Left ventricle myocardium inferior (tissue), 1 donor: ENCODE measurements around the gene OGFOD1. TPM values are rescaled to one million over a fixed set of nuclear protein-coding genes. Genes with fewer than 3 reads are reported as not detected.

Experiments used
- DNase-seq: peaks from one replicate; pipeline ENCODE4 v3.0.0-alpha.2; 2020
- H3K27ac ChIP-seq: fragments of 200-600 bp; replicated peaks from 2 replicates; pipeline ENCODE4 v1.8.0; 2021
- H3K27me3 ChIP-seq: fragments of 200-600 bp; 2 replicates; pipeline ENCODE4 v1.8.0; 2021; ENCODE audit warnings: low read depth
- H3K36me3 ChIP-seq: fragments of 200-600 bp; 2 replicates; pipeline ENCODE4 v1.8.0; 2021
- H3K4me1 ChIP-seq: fragments of 200-600 bp; 2 replicates; pipeline ENCODE4 v1.8.0; 2021
- H3K4me3 ChIP-seq: fragments of 200-600 bp; 2 replicates; pipeline ENCODE4 v1.8.0; 2021; ENCODE audit warnings: mild to moderate bottlenecking, moderate library complexity
- H3K9me3 ChIP-seq: fragments of 200-600 bp; replicated peaks from 2 replicates; pipeline ENCODE4 v1.8.0; 2021
- CTCF ChIP-seq: fragments of 200-600 bp; IDR thresholded peaks from 2 replicates; pipeline ENCODE4 v1.8.0; 2021; ENCODE audit warnings: antibody characterized with exemption, mild to moderate bottlenecking, borderline replicate concordance
- intact Hi-C: fragments of 100-400 bp; cut with micrococcal nuclease; formaldehyde crosslinking; loops from one replicate; pipeline ENCODE4 v1.11.0; 2022
- total RNA-seq: library from RNA; stranded (reverse); fragmentation: NEBNext Ultra II Directional; extraction: Animal tissue kit (Norgen Biotek cat#: 25700); gene quantifications from one replicate; pipeline ENCODE4 v1.2.1, GENCODE V29; 2021
- donor health status: DM: no; HTN: yes; CAD: no; lungs with severe emphysema.

Gene OGFOD1
- total RNA-seq, 1 donor from 2014 or later: 35.4 TPM

- intact Hi-C loops: no loop called here
- H3K9me3 ChIP-seq: no peaks in the 10 kb centered on the region
- H3K27me3 ChIP-seq: no peaks in the 10 kb centered on the region
- DNase-seq: no peak
- H3K4me3 ChIP-seq: no peak overlapping the region
- no peaks in the 10 kb centered on the region for H3K36me3 ChIP-seq
- no peak overlapping the region for H3K27ac ChIP-seq
- peaks cover 52% of the 10 kb centered on the region for H3K4me1 ChIP-seq
- no peak for TF ChIP-seq CTCF
Observed at GRCh38 chr16:56419740-56420548, 31.4 kb upstream of the OGFOD1 start.

GRCh38 chr16:56420613-56421012 lies 30.7 kb upstream of the OGFOD1 start:
- Histone ChIP-seq H3K36me3 (no peaks in the 10 kb centered on the region), H3K4me1 (peaks cover 47% of the 10 kb centered on the region), H3K4me3 (no peak overlapping the region), H3K9me3 (no peaks in the 10 kb centered on the region), H3K27ac (no peak overlapping the region), H3K27me3 (no peaks in the 10 kb centered on the region)
- intact Hi-C loops: no loop called here
- no peak for TF ChIP-seq CTCF
- no peak for DNase-seq

GRCh38 chr16:56421313-56421712 lies 30.0 kb upstream of the OGFOD1 start:
- no peaks in the 10 kb centered on the region for H3K9me3 ChIP-seq
- no peaks in the 10 kb centered on the region for H3K36me3 ChIP-seq
- no peaks in the 10 kb centered on the region for H3K27me3 ChIP-seq
- no peak overlapping the region for H3K27ac ChIP-seq
- peaks cover 50% of the 10 kb centered on the region for H3K4me1 ChIP-seq
- no peak for TF ChIP-seq CTCF
- intact Hi-C loops: no loop called here
- H3K4me3 ChIP-seq: no peak overlapping the region
- no peak for DNase-seq

- Histone ChIP-seq H3K4me1 (peaks cover 50% of the 10 kb centered on the region), H3K36me3 (no peaks in the 10 kb centered on the region), H3K27me3 (no peaks in the 10 kb centered on the region), H3K9me3 (no peaks in the 10 kb centered on the region), H3K4me3 (no peak overlapping the region), H3K27ac (no peak overlapping the region)
- no peak for DNase-seq
- intact Hi-C loops: no loop called here
- TF ChIP-seq CTCF: no peak
Observed at GRCh38 chr16:56421976-56422669, 29.2 kb upstream of the OGFOD1 start.

- Histone ChIP-seq H3K4me1 (peaks cover 50% of the 10 kb centered on the region), H3K36me3 (no peaks in the 10 kb centered on the region), H3K9me3 (no peaks in the 10 kb centered on the region), H3K27ac (no peak overlapping the region), H3K27me3 (no peaks in the 10 kb centered on the region), H3K4me3 (no peak overlapping the region)
- no peak for TF ChIP-seq CTCF
- intact Hi-C loops: no loop called here
- DNase-seq: no peak
Observed at GRCh38 chr16:56422896-56423441, 28.4 kb upstream of the OGFOD1 start.
